DND-41 (cell line): ENCODE results near the gene HSF4.

ENCODE experiments used
- CTCF ChIP-seq: IDR thresholded peaks from 2 replicates; pipeline ENCODE4 v1.5.1; 2012; ENCODE audit warnings: borderline replicate concordance, low read length, moderate library complexity, mild to moderate bottlenecking; ENCODE audit not compliant: poor library complexity, severe bottlenecking; ENCODE audit errors: extremely low read depth
- EZH2 ChIP-seq: IDR thresholded peaks from 3 replicates; pipeline ENCODE4 v1.6.1; 2012; ENCODE audit warnings: borderline replicate concordance, low read depth, mild to moderate bottlenecking, moderate library complexity, low read length, inconsistent platforms; ENCODE audit not compliant: severe bottlenecking

- TF ChIP-seq CTCF, result no peak
- TF ChIP-seq EZH2, result no peak
These were observed 38.5 kb downstream of the HSF4 start for GRCh38 chr16:67202956-67203493.
